COR-L47 (cell line): Measurements from ENCODE around the gene LINGO4.
A peak's percentile ranks its signal among the peaks of the same experiment; 100 is the strongest.

Experiments
- DNase-seq: peaks from one replicate; lab custom pipeline; 2025; lab: John Stamatoyannopoulos, UW

LINGO4 gene, protein sequence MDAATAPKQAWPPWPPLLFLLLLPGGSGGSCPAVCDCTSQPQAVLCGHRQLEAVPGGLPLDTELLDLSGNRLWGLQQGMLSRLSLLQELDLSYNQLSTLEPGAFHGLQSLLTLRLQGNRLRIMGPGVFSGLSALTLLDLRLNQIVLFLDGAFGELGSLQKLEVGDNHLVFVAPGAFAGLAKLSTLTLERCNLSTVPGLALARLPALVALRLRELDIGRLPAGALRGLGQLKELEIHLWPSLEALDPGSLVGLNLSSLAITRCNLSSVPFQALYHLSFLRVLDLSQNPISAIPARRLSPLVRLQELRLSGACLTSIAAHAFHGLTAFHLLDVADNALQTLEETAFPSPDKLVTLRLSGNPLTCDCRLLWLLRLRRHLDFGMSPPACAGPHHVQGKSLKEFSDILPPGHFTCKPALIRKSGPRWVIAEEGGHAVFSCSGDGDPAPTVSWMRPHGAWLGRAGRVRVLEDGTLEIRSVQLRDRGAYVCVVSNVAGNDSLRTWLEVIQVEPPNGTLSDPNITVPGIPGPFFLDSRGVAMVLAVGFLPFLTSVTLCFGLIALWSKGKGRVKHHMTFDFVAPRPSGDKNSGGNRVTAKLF

DNA sequence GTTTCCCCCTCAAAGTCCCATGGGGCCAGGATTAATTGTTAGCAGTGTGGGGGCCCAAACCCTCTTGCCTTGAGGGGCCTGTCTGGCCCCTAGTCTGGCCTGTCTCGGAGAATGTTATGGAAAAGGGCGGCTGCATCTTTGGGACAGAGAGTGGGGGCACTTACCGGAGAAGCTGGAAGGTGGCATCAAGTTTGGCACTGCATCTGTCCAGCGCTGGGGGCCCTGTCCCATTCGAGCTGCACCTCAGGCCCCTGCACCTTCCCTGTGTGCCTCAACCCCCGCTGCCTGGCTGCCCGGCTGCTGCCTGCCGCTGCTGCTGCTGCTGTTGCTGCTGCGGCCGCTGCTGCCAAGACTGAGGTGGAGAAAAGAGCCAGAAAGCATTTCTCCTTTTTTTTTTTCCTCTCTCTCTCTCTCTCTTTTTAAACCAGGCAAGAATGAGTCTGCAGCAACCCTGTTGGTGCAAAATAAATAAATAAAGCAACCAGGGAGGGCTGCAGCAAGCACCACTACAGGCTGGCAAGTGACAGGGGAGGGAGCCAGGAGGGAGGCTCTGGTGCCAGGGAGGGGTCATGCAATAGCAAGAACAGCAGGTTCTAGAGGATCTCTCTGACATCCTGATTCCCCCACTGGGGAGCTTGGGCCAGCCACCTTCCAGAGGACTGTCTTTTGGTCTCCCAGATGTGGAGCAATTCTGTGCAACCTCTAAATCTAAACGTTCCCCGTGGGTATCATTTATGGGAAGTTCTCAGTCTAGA lies at the start of gene LINGO4:
LINGO4 (minus strand) TSS at position 354 of the 755 bp plus-strand sequence. CDS start 2,715 bp downstream, outside the sequence.
- no peak for DNase-seq

DNA sequence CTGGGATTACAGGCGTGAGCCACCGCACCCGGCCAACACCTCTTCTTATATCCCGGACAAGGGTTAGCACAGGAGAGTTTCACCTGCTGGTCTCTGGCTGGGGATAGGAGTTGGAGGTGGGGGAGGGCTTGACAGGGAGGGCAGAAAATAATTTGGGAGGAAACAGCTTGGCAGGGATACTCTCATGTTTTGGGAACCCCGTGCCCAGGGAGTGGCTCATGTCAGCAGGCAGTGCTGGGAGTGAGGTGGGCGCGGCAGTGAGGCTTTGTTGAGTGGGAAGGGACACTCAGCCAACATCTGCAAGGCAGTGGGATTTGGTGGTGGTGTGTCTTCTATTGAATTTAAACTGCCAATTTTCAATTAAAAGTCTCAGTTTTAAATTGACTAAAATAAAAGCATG lies 49.4 kb upstream of the LINGO4 start:
- DNase-seq = no peak

DNA sequence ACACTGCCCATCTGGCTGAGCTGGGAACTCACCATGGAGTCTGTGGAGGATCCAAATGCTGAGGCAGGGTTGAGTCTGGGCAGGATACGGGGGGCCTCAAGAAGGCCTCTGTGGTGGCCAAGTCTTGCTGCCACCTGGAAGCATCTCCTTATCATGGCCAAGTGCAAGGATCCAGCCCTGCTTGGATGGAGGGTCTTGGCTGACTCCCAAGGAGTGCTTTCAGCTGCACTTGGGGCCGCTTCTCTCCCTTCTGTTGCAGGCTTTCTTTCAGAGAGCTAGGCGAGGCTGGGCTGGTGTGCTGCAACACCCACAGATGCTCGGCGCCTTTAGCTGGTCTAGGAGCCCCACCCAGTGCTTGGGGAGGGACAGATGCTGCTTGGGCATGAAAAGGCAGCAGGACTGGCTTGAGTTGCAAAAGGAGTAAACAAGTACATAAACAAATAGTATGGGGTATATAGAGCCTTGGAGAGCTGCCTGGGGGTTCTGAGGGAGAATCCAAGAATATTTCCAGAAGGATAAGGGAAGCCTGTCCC lies 48.3 kb upstream of the LINGO4 start, which contains the start of gene THEM5:
THEM5 (minus strand) TSS at position 302 of the 533 bp plus-strand sequence; CDS start at position 155, 147 bp downstream.
- DNase-seq = no peak

DNA sequence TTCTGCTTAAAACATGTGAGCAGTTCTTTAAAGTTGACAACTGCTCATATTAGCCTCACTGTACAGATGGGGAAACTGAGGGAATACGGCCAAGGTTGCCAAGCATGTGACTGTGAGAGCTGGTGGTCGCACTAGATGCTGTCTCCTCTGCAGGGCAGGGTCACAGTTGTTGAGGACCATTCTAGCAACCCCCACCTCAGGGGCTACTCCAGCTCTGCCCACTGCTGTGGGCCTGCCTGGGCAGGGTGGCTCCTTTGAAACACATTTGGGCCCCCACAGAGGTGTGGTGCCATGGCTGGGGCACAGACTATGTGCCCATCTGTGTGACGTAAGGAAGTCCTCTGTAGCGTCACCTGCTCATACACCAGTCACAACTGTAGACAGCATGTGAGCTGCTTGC lies 47.5 kb upstream of the LINGO4 start:
- DNase-seq = no peak

DNA sequence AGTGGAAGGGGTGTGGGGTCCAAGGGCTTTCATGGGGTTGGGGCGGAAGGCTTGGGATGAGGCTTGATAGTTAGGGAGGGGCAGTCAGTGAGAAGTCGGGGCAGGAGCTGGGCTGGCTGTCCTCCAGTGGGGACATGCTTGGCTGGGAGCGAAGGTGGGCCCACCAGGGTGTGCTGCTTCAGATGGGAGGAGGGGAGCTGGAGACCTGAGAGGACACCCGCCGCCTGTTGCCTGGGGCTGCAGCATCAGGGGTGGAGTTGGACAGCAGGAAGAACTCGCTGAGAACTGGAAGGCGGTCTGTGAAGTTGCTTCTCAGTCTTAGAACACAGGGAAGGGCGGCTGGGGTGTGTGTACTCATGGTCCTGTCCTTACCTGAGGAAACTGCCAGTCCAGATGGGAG lies 46.7 kb upstream of the LINGO4 start:
- DNase-seq = no peak

DNA sequence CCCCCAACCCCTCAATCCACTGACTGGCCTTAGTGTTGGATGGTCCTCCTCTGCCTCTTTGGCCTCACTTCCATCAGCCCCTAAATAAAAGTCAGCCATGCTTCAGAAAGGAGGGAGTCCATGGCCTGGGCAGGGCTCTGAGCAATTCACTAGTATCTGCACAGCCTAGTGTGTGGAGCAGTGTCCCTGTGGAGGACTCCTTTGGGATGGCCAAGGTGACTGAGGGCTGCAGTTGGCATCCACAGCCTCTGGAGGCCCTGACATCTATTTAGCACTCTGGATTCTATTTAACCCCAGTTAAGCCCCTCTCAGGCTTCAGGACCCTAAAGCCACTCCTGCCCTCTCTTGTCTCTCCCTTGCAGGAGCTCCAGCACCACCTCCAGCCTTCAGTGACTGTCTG lies 44.7 kb upstream of the LINGO4 start:
- DNase-seq = no peak

DNA sequence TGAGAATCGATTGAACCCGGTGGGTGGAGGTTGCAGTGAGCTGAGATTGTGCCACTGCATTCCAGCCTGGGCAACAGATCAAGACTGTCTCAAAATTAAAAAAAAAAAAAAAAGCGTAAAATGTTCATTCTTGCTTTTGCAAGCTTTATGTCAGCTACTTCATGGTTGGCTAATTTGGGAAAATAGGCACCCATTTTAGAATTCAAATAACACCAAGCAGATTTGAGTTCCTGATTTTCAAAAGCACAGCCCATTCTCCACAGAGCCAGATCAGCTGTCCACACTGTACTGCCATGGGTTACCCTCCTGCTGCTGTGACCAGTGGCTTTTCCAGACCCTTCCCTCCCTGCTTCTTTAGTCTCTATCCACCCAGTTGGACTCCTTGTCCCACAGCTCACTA lies 43.9 kb upstream of the LINGO4 start:
- no peak for DNase-seq

DNA sequence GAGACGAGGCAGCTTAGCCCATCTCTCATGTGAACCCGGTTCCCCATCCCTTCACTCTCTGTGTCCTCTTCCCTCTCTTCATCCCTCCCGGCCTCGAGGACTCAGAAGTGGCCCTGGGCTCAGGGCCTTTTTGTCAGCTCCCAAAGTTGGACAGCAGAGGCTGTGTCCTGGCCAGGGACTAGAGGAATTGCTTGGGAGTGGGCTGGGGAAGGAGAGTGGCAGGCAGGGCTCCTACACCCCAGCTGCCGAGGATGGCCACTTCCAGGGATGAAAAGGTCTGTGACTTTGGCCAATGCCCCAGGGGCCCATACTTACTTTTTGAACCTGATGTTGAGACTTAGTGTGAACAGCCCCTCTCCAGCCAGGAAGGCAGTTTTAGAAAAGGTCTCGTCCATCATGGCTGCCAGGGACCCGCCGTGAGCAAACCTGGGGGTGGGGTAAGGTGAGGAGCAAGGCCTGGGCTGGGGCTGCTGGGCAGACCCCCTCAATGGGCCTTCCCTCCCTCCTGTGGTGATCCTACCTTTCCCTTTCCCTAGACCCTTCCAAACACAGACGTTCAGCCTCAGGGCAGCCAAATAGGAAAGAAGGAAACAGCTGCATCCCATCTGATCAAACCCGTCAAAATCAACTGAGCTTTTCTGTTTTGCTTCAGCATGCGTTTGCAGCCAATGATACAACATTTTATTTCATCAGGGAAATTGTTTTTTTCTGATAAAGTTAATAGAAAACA lies 42.8 kb upstream of the LINGO4 start:
- DNase-seq = no peak

DNA sequence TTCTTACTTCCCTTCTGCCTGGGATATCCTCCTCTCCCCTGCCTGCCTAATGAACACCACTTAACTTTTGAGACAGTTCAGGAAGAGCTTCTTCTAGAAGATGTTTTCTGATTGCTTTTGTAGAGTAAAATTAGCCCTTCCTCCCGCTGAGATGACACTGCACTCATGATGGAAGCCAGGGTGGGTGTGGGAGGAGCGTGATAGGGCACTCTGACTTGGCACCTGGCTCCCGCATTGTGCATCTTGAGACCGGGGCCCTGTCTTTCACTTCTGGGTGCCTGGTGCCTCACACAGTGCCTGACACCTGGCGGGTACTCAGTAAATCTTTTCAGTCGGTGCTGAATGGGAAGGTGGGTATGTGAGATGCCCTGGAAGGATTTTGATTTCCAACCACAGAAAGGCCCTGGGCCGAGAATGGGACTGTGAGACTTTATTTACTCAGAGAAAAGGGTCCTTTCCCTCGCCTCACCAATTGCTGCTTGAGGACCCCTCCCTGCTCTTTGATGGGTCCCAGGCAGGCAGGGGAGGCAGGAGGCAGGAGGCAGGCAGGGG lies 41.5 kb upstream of the LINGO4 start:
- DNase-seq = no peak

DNA sequence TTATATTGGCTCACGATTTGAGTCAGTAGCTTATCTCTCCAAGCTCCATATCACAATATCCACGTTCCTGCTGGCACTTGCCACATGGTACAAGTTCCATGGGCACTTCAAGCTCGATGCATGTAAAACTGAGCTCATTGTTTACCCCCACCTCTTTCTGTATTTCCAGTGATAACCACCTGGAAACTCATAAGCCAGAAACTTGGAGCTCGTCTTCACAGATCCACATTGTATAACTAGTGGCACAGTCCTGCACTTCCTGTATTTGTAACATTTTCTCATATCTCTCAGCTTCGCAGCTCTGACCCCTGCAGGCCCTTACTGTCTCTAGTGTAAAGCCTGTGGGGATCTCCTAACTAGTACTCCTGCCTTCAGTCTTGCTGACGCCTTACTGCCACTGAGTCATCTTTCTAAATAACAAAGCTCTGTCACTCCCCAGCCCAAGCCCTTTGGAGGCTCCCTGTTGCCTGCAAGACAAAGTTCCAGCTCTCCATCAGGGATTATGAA lies 40.9 kb upstream of the LINGO4 start:
- no peak for DNase-seq

DNA sequence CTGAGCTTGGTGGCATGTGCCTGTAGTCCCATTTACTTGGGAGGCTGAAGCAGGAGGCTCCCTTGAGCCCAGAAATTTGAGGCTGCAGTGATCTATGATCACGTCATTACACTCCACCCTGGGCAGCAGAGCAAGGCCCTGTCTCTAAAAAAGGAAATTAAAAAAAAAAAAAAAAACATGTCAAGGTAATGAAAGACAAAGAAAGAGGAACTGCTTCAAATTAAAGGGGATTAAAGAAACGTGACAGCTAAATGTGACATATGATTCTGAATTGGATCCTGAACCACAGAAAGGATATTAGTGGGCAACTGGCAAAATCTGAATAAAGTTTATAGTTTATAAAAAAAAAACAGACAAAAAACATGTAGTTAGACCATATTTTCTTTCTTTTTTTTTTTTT lies 38.2 kb upstream of the LINGO4 start:
- DNase-seq = no peak

DNA sequence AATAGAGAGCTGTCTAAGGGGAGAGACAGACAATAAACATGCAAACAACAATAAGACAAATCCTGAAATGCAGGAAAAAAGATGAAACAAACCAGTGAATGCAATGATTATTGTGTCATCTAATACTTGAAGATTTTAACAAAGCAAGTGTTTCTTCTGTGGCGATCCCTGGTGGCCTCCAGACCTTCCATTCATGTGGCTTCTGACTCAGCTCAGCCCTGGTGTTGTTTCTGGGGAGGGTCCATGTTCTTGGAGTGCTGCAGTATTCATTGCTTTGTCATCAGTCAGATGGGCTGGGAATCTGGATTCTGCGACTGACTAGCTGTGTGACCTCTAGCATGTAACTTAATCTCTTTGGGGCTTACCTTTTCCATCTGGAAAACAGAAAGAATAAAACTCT lies 35.9 kb upstream of the LINGO4 start:
- no peak for DNase-seq

DNA sequence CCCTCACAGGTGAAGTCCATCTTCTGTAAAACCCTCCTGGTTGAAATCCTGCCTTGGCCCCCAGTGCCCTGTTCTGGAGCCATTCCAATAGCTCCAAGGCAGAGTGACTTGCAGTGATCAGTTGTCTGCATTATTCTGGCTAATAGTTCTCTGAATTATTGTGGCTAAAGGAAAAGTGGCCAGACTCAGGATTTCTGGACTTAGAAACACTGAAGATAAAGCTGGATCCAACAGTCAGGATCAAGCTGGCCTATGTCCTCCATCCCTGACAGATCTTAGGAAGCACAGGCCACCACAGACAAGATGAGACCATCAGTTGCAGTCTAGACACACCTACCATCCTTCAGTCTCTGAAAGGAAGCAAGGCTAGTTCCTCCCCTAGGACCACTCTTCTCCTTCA lies 35.2 kb upstream of the LINGO4 start:
- DNase-seq = no peak

DNA sequence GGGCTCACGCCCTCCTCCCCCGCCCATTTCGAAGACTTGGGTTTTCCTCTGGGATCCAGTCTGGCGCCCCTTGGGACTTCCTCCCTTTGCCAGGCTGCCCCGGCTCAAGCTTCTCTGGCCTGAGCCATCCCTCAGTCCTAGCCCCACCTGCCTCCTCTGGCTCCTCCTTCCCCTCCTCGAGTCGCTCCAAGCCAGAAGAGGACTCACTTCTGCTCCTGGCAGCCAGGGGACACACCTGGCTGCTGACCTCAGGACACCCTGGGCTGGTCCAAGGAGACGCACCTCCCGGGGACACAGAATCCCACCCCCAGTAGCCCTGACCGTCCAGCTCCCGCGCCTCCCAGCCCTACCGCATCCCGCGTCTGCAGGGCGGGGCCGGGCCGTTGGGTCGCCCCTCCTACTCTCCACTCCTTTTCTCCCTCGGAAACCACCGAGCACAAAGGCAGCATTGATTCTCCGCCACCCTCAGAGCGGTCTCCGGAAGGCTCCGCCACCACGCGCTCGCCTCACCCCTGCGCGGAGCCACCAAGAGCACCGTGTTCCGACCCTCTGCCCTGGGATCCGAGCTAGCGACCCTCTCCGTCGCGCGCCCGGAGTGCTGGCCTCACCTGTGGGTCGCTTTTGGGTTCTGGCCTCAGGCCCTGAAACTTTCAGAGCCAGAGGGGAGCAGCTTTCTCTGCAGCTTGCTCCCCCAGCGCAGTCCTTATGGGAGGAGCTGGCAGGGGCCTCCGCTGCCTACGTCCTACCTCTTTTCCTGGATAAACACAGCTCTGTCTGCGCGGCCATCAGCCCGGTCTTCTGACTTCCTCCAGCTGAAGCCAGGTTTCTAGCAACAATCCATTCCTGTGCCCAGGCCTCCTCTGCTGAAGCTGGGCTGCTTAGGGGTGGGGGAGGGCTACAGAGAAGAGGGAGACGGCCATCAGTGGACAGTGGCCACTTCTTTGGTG lies 34.5 kb upstream of the LINGO4 start, which contains the start of gene C2CD4D:
C2CD4D (minus strand) TSS at position 364 of the 947 bp plus-strand sequence. CDS start 831 bp downstream, outside the sequence.
- peak; percentile 68 for DNase-seq

DNA sequence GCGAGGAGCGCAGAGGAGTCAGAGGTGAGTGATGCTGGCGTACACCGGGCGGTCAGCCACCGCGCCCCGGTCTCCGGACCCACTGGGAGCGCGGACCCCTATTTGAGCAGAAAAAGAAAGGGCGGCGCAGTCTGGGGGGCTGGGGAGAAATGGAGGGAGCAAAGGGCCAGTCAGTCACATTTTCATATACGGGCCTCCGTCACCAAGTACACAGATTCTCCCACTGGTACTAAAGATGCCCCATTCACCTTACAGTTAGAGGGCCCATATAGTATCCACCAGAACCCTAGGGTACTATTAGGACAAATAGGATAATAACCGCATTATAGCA lies 33.8 kb upstream of the LINGO4 start:
- DNase-seq = no peak

DNA sequence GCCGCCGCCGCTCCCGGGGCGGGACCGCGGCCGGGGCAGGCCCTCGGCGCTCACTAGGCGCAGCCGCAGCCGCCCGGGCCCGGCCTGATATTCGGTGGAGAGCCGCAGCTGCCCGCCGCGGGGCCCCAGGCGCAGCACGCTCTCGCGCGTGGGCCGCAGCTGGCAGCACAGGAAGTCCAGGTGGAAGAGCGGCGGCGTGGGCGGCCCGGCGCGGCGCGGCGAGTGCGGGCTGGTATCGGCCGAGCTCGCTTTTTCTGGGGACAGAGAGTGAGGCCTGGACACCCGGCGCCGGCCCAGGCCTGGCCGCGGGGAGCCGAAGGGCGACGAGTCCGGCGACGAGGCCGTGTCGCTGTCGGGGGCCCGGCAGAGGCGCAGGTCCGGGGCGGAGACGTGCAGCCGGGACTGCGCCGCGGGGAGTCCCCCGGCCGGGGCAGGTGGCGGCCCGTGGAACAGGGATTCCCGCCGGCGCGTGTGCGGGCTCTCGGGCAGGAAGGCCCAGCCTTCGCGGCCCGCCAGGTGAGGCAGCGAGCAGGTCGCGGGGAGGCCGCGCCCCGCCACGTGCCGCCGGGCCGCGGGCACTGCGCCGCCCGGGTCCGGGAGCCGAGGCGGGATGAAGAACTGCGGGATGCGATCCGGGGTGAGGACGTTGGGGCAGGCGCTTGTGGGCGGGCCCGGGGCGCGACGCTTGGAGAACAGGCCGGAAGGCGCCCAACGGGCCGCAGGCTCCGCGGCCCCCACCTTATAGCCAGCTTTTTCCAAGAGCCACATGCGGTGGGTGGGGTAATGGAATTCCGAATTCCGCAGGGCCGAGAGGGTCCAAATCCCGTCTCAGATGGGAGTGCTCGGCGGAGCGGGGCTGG lies 33.2 kb upstream of the LINGO4 start:
- DNase-seq = no peak

DNA sequence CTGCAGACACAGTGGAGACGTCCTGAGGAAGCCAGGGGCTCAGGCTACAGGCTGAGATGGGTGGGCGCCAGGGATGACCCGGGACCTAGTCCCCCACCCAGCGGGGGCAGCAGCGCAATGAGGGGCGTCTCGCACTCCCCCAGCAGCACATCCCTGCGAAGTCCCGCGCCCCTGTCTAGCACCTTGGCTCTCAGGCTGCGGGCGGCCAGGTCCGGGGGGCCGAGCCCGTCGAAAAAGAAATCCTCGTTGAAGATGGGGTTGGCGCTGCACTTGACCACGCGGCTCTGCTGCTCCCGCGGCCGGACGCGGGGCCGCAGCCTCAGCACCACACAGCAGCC lies 32.6 kb upstream of the LINGO4 start:
- no peak for DNase-seq

DNA sequence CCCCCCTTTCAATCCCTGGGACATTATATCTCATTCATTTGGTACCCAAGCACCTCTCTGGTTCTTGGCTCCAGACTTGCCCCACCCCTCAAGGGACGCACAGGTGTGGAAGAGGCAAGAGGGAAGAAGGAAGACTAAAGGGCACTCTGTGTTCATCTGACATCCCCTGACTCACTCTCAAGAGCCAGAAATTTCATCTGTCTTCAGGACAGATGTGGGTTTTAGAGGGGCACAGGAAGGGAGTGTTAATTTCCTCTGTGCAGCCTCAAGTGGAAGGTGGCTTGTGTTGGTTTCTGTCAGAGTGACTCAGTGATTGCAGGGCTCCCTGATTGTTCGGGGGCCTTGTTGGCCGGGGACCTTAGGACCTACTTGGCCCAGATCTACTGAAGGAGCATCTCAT lies 32.0 kb upstream of the LINGO4 start:
- no peak for DNase-seq

DNA sequence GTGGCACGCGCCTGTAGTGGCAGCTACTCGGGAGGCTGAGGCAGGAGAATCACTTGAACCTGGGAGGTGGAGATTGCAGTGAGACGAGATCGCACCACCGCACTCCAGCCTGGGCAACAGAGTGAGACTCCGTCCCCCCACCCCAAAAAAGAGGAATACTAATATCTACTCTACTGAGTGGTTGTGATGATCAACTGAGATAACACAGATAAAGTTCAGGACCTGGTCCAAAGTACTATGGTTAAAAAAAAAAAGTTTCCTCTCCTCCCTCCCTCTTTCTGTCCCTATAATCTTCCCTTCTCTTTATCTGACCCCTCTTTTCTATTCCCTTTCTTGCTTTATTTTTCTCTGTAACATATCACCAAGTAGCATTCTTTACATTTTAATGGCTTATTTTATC lies 30.4 kb upstream of the LINGO4 start:
- DNase-seq = no peak
